Measurements from ENCODE around the gene FUCA2.
A peak's percentile ranks its signal among the peaks of the same experiment; 100 is the strongest.
"Not testable (repeated sequence)": the region's sequence is repeated elsewhere in the genome, so short reads cannot be mapped to it uniquely, and the experiment has no call there.

Gene FUCA2

DNA sequence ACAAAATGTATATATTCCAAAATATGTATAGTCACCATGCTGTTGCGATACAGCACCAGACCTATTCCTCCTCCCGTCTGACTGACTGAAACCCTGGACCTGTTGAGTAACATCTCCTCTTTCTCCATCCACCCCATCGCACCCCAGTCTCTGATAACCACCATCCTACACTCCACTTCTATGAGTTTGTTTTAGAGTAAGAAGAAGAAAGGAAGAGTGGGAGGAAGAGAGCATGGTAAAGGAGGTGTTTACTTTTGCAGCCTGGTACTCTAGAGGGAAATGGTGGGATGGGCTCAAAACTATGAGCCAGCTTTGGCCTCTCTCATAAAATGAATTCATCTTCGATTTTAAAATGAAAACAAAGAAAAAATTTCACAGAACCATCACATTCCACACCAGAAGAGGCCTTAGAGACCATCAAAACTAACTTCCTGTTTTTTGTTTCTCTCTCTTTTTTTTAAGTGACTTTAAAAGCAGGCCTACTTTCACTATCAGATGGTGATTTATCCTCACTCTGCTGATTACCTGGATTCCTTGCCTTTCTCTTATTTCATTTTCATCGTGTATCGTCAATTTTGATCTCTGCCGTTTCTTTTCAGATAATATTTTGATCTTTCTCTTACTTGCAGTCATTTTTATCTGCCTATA, 16.8 kb upstream of the FUCA2 start:
- TF ChIP-seq JUND (IDR thresholded peaks at IDR 0.05; ENCODE audit: low read depth) = no peak
- in situ Hi-C loops (cut with HindIII; ENCODE audit: low pct_unique_long_range_greater_than_20kb, low sequenced_read_pairs) = no loop called here
- no peak for DNase-seq (ENCODE audit: low read depth in 1 of 2, low spot score in 1 of 2)

GRCh38 chr6:143527677-143528076, 16.2 kb upstream of the FUCA2 start:
- in situ Hi-C loops (cut with HindIII; ENCODE audit: low pct_unique_long_range_greater_than_20kb, low sequenced_read_pairs) = no loop called here
- TF ChIP-seq JUND (IDR thresholded peaks at IDR 0.05; ENCODE audit: low read depth) = no peak
- no peak for DNase-seq (ENCODE audit: low read depth in 1 of 2, low spot score in 1 of 2)

DNA sequence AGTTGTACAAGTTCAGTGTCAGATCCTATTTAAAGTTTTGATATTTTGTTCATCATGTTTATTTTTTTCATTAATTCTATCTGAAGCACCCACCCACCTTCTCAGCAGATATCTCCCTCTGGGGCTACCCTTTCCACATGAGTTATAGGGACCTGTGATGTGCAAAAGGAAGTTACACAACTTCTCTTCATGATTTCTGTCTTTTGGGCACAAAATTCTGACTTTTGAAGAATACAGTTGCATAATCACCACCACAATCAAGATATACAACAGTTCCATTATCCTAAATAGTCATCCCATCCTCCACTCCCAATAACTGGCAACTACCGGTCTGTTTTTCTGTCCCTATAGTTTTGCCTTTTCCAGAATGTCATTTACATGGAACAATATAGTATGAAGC, 13.8 kb upstream of the FUCA2 start:
- in situ Hi-C loops (cut with HindIII; ENCODE audit: low pct_unique_long_range_greater_than_20kb, low sequenced_read_pairs) = no loop called here
- DNase-seq (ENCODE audit: low read depth in 1 of 2, low spot score in 1 of 2) = no peak
- no peak for TF ChIP-seq JUND (IDR thresholded peaks at IDR 0.05; ENCODE audit: low read depth)

DNA sequence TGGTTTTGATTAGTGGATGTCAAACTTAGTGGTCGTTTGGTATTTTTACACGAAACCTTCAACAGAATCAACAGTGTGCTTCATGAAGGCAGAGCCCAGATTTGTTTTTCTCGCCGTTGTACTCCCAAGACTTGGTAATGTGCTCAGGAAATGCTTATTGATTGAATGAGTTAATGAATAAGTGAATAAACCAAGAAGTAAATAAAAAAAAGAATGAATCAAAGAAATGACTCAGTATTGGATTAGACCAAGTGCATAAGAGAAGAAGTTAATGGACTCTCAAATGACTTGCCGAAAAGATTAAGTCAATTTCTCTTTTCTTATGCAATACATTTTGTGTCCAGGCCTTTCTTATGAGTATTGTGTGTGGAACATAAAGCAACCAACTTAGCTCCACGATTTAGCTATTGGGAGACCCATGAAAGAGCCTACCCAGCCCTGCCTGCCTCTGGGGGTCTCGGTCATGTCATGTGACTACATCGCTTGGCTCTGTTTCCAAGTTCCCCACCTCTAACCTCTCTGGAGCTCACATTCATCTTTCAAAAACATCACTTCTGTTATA, 10.6 kb upstream of the FUCA2 start:
- no peak for DNase-seq (ENCODE audit: low read depth in 1 of 2, low spot score in 1 of 2)
- TF ChIP-seq JUND (IDR thresholded peaks at IDR 0.05; ENCODE audit: low read depth) = no peak
- in situ Hi-C loops (cut with HindIII; ENCODE audit: low pct_unique_long_range_greater_than_20kb, low sequenced_read_pairs) = no loop called here

DNA sequence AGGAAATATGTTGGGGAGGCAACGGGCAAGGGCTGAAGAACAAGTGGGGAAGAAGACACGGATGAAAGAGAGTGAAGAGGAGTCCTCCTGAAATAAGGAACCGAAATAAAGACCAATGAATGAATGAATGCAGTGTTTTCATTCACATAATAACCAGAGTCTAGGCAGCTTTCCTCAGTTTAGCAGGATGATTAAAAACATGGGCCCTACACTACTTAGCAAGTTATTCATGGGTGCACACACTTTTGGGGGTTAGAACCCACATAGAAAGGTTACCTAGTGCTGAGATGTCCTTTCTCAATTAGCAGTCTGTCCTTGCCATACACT, 5.9 kb upstream of the FUCA2 start:
- TF ChIP-seq JUND (IDR thresholded peaks at IDR 0.05; ENCODE audit: low read depth) = no peak
- in situ Hi-C loops (cut with HindIII; ENCODE audit: low pct_unique_long_range_greater_than_20kb, low sequenced_read_pairs) = no loop called here

GRCh38 chr6:143516690-143517446, 5.3 kb upstream of the FUCA2 start:
- DNase-seq (ENCODE audit: low read depth in 1 of 2, low spot score in 1 of 2) = no peak
- no peak for TF ChIP-seq JUND (IDR thresholded peaks at IDR 0.05; ENCODE audit: low read depth)
- in situ Hi-C loops (cut with HindIII; ENCODE audit: low pct_unique_long_range_greater_than_20kb, low sequenced_read_pairs) = no loop called here

More for the DNA sequence above, 5.9 kb upstream of the FUCA2 start:
- DNase-seq (ENCODE audit: low read depth in 1 of 2, low spot score in 1 of 2) = no peak

- in situ Hi-C loops (cut with HindIII; ENCODE audit: low pct_unique_long_range_greater_than_20kb, low sequenced_read_pairs) = no loop called here
- TF ChIP-seq JUND (IDR thresholded peaks at IDR 0.05; ENCODE audit: low read depth) = no peak
- DNase-seq (ENCODE audit: low read depth in 1 of 2, low spot score in 1 of 2) = no peak
Observed at GRCh38 chr6:143515766-143516355, 4.3 kb upstream of the FUCA2 start.

GRCh38 chr6:143515061-143515760, 3.7 kb upstream of the FUCA2 start:
- DNase-seq (ENCODE audit: low read depth in 1 of 2, low spot score in 1 of 2) = no peak
- no peak for TF ChIP-seq JUND (IDR thresholded peaks at IDR 0.05; ENCODE audit: low read depth)
- in situ Hi-C loops (cut with HindIII; ENCODE audit: low pct_unique_long_range_greater_than_20kb, low sequenced_read_pairs) = no loop called here

GRCh38 chr6:143513410-143513809, 1.9 kb upstream of the FUCA2 start:
- in situ Hi-C loops (cut with HindIII; ENCODE audit: low pct_unique_long_range_greater_than_20kb, low sequenced_read_pairs) = no loop called here
- DNase-seq (ENCODE audit: low read depth in 1 of 2, low spot score in 1 of 2) = peak; percentile 13 to 43
- TF ChIP-seq JUND (IDR thresholded peaks at IDR 0.05; ENCODE audit: low read depth) = no peak

DNA sequence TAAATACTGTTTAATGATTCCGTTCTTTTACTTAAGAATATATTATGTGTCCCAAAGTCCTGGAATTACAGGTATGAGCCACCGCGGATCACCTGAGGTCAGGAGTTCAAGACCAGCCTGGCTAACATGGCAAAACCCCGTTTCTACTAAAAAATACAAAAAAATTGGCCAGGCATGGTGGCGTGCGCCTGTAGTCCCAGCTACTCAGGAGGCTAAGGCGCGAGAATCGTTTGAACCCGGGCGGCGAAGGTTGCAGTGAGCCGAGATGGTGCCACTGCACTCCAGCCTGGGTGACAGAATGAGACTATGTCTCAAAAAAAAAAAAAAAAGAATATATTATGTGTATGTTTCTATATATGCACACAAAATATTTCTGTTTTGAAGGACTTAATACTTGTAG, 1.2 kb downstream of the FUCA2 start:
- DNase-seq (ENCODE audit: low read depth in 1 of 2, low spot score in 1 of 2); in situ Hi-C loops (cut with HindIII; ENCODE audit: low pct_unique_long_range_greater_than_20kb, low sequenced_read_pairs): not testable (repeated sequence)

DNA sequence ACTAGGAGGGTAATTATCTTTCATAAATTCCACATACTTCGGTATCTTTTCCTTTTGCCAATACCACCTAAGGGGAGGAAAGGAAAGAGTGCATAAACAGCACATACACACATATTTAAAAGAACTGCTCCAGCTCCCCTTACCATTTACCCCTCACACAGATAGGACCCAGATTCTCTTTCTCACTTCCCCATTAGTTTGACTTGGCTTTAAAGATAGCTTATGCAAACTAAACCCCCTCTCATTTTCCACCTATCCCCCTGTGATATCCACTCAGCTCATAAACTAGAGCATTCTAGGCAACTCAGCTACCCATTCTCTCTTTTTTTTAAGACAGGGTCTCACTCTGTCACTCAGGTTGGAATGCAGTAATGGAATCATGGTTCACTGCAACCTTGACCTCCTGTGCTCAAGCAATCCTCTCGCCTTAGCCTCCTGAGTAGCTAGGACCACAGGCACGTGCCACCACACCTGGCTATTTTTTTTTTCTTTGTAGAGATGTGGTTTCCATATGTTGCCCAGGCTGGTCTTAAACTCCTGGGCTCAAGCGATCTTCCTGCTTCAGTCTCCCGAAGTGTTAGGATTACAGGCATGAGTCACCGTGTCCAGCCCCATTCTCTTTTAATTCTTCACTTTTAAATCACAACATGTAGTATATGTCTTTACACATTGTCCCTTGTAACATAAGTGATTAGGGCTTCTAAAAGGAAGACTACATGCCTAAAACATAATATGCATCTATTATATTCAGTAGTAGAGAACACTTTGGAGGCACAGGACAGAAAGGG, 4.0 kb downstream of the FUCA2 start:
- in situ Hi-C loops (cut with HindIII; ENCODE audit: low pct_unique_long_range_greater_than_20kb, low sequenced_read_pairs) = no loop called here
- no peak for TF ChIP-seq JUND (IDR thresholded peaks at IDR 0.05; ENCODE audit: low read depth)
- no peak for DNase-seq (ENCODE audit: low read depth in 1 of 2, low spot score in 1 of 2)

DNA sequence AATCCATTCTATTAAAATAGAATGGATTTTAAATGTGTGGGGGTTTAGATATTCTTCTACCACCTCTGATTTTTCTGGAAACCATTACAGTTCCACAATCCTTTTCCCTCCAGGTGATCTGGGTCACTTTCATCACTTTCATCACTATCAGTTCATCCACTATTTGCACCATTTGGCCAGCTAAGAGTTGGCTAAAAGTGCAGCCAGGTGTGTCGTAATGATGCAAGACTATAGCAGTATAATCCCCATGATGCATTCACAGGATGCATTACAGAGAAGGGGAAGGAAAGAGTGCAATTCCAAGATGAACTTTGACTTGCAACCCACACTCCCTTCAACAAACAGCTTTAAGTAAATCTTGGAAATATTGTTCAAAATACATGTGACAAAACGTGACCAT, 4.9 kb downstream of the FUCA2 start:
- TF ChIP-seq JUND (IDR thresholded peaks at IDR 0.05; ENCODE audit: low read depth) = no peak
- DNase-seq (ENCODE audit: low read depth in 1 of 2, low spot score in 1 of 2) = no peak
- in situ Hi-C loops (cut with HindIII; ENCODE audit: low pct_unique_long_range_greater_than_20kb, low sequenced_read_pairs) = no loop called here

Data from T47D (cell line).